ENCODE results near the gene ZNF331. TPM values are rescaled to one million over a fixed set of nuclear protein-coding genes. Genes with fewer than 3 reads are reported as not detected.

ZNF331 gene
- total RNA-seq, 1 experiment from 2014 or later: 9.4 TPM

DNA sequence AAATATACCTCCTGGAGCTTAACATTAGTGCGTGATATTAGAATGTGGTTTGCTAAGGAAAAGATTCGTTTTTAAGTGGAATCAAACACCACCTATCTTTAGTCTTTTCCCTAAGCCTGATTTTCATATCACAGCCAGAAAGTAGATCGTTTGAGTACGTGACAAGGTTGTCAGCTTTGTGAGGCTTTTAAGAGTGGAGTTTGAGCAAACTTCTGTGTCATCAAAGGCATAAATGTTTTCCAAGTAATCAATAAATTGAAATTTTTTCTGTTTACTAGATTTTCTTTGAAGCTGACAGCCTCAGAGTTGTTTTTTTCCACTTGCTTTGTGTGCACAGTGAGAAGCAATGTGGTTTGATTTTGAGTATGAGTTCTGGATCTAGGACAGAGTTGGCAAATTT is 6.5 kb upstream of the ZNF331 start:
- TF ChIP-seq CTCF (IDR thresholded peaks at IDR 0.05; ENCODE audit: unreplicated experiment): no peak
- no peaks in the 10 kb centered on the region for H3K4me1 Mint-ChIP-seq (ENCODE audit: low read depth, unreplicated experiment)
- H3K36me3 Mint-ChIP-seq (ENCODE audit: insufficient read depth, unreplicated experiment): no peaks in the 10 kb centered on the region
- peaks cover 21% of the 10 kb centered on the region for H3K9me3 Mint-ChIP-seq (ENCODE audit: low read depth, unreplicated experiment)
- no peaks in the 10 kb centered on the region for H3K27me3 Mint-ChIP-seq (ENCODE audit: unreplicated experiment)
- H3K27ac Mint-ChIP-seq (ENCODE audit: unreplicated experiment): no peak overlapping the region
- CTCF ChIA-PET: no interaction called here
- H3K4me3 Mint-ChIP-seq (ENCODE audit: low read depth, unreplicated experiment): no peak overlapping the region
- DNase-seq: no peak
- intact Hi-C loops (cut with micrococcal nuclease; ENCODE audit: unreplicated experiment): no loop called here
- BruUV-seq (replicated peaks): no TSS peak

- H3K36me3 Mint-ChIP-seq (ENCODE audit: insufficient read depth, unreplicated experiment): no peaks in the 10 kb centered on the region
- BruUV-seq (replicated peaks): no TSS peak
- no peak for DNase-seq
- intact Hi-C loops (cut with micrococcal nuclease; ENCODE audit: unreplicated experiment): no loop called here
- H3K4me3 Mint-ChIP-seq (ENCODE audit: low read depth, unreplicated experiment): no peak overlapping the region
- H3K9me3 Mint-ChIP-seq (ENCODE audit: low read depth, unreplicated experiment): peaks cover 19% of the 10 kb centered on the region
- H3K27me3 Mint-ChIP-seq (ENCODE audit: unreplicated experiment): no peaks in the 10 kb centered on the region
- H3K27ac Mint-ChIP-seq (ENCODE audit: unreplicated experiment): no peak overlapping the region
- no peaks in the 10 kb centered on the region for H3K4me1 Mint-ChIP-seq (ENCODE audit: low read depth, unreplicated experiment)
- CTCF ChIA-PET: no interaction called here
- TF ChIP-seq CTCF (IDR thresholded peaks at IDR 0.05; ENCODE audit: unreplicated experiment): no peak
Measured at GRCh38 chr19:53532362-53532761, 5.6 kb upstream of the ZNF331 start.

DNA sequence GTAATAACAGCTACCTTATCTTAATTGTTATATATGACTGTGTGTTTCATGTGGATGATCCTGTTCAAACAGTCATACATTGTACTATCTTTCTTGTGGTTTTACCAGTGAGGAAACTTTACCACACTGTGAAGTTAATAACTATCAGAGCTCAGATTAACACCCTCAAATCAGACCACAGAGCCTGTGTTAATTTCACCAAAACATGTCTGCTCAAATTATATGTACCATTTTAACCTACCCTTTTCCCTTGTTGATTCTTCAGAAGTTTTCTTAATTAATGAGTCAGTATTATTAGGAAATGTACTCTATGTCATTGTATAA is 1.8 kb upstream of the ZNF331 start:
- Mint-ChIP-seq H3K4me3 (ENCODE audit: low read depth, unreplicated experiment) (no peak overlapping the region), H3K27me3 (ENCODE audit: unreplicated experiment) (no peaks in the 10 kb centered on the region), H3K9me3 (ENCODE audit: low read depth, unreplicated experiment) (peaks cover 25% of the 10 kb centered on the region), H3K27ac (ENCODE audit: unreplicated experiment) (no peak overlapping the region), H3K4me1 (ENCODE audit: low read depth, unreplicated experiment) (no peaks in the 10 kb centered on the region), H3K36me3 (ENCODE audit: insufficient read depth, unreplicated experiment) (no peaks in the 10 kb centered on the region)
- TF ChIP-seq CTCF (IDR thresholded peaks at IDR 0.05; ENCODE audit: unreplicated experiment): no peak
- intact Hi-C loops (cut with micrococcal nuclease; ENCODE audit: unreplicated experiment): no loop called here
- CTCF ChIA-PET: interaction anchor here (0.5 kb wide), 1 partner anchor 13 kb away, joined by 3 read pairs; no protein-coding TSS in a partner anchor
- no TSS peak for BruUV-seq (replicated peaks)
- no peak for DNase-seq

DNA sequence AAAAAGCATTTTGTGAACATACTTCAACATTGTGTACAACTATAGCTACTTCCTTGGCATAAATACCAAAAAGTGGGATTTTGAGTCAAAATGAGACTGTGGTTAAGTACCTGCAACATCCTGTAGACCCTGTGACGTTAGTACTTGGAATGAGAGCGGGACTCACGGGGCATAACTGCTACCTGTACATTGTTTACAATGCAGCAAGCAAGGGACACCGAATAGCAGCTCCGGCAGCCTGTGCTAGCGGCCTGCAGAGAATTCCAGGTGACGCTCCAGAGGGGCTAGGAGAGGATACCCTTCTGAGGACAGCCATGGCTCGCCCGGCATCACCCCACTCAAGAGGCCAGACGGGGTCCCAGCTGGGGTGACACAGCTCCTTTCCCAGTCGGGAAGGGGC is 824 bp upstream of the ZNF331 start:
- Mint-ChIP-seq H3K27me3 (ENCODE audit: unreplicated experiment) (no peaks in the 10 kb centered on the region), H3K9me3 (ENCODE audit: low read depth, unreplicated experiment) (peaks cover 24% of the 10 kb centered on the region), H3K4me3 (ENCODE audit: low read depth, unreplicated experiment) (no peak overlapping the region), H3K4me1 (ENCODE audit: low read depth, unreplicated experiment) (no peaks in the 10 kb centered on the region), H3K36me3 (ENCODE audit: insufficient read depth, unreplicated experiment) (no peaks in the 10 kb centered on the region), H3K27ac (ENCODE audit: unreplicated experiment) (no peak overlapping the region)
- CTCF ChIA-PET: no interaction called here
- intact Hi-C loops (cut with micrococcal nuclease; ENCODE audit: unreplicated experiment): no loop called here
- no TSS peak for BruUV-seq (replicated peaks)
- DNase-seq: no peak
- TF ChIP-seq CTCF (IDR thresholded peaks at IDR 0.05; ENCODE audit: unreplicated experiment): no peak

All from Calu3 (cell line).